B cell (primary cell): ENCODE measurements around the gene TCF7L2. TPM values are rescaled to one million over a fixed set of nuclear protein-coding genes. Genes with fewer than 3 reads are reported as not detected.

ENCODE experiments used
- ATAC-seq: fragments of 200-7000 bp; cut with Tn5 transposase; one replicate; pipeline ENCODE4 v1.10.0; 2021; ENCODE audit warnings: low read depth, mild to moderate bottlenecking, moderate number of reproducible peaks, moderate library complexity
- CTCF ChIA-PET: fragments of 350-600 bp; sonication (Branson Sonifier 250); formaldehyde crosslinking; loops from one replicate; lab custom pipeline; 2021; ENCODE audit warnings: antibody characterized with exemption, inconsistent platforms; lab: Charles Lee
- POLR2A ChIA-PET: fragments of 350-600 bp; sonication (Branson Sonifier 250); formaldehyde crosslinking; loops from one replicate; lab custom pipeline; 2021; ENCODE audit warnings: antibody characterized with exemption; lab: Charles Lee
- DNase-seq: peaks from one replicate; pipeline ENCODE4 v3.0.0; 2013
- H2AFZ ChIP-seq: 2 replicates; pipeline ENCODE4 v1.6.1; 2012; ENCODE audit warnings: mild to moderate bottlenecking, low read depth, low read length; ENCODE audit not compliant: insufficient read depth, poor library complexity, severe bottlenecking
- H3K27ac ChIP-seq, 2 donors: 1 replicate in 1 of 2; 2 replicates in 1 of 2; pipeline ENCODE4 v1.5.1; 2012 to 2013; ENCODE audit warnings: low read length in 2 of 2, mild to moderate bottlenecking in 2 of 2, moderate library complexity in 1 of 2
- H3K27me3 ChIP-seq, 4 experiments: fragments of 200-600 bp in 1 of 4; sonication (generic) in 1 of 4; replicated peaks in 1 of 4; 1 replicate in 2 of 4; 2 replicates in 2 of 4; pipeline versions ENCODE4 v1.6.1 to v1.7.0; 2013 to 2016; ENCODE audit warnings: low read length in 3 of 4, mild to moderate bottlenecking in 2 of 4, mixed read lengths in 1 of 4, moderate library complexity in 1 of 4; ENCODE audit not compliant: insufficient read depth in 4 of 4, control insufficient read depth in 3 of 4; ENCODE audit errors: control extremely low read depth in 1 of 4
- H3K36me3 ChIP-seq, 2 experiments: replicated peaks in 1 of 2; 1 replicate in 1 of 2; 2 replicates in 1 of 2; pipeline versions ENCODE4 v1.6.1 to v1.7.1; 2013; ENCODE audit warnings: low read length in 1 of 2; ENCODE audit not compliant: insufficient read depth in 2 of 2, control insufficient read depth in 1 of 2; ENCODE audit errors: control extremely low read depth in 1 of 2, extremely low read depth in 1 of 2
- H3K4me1 ChIP-seq, 2 donors: fragments of 200-600 bp in 1 of 2; sonication (generic) in 1 of 2; 1 replicate in 1 of 2; 2 replicates in 1 of 2; pipeline versions ENCODE4 v1.5.1 to v1.6.1; 2013 to 2017; ENCODE audit warnings: low read length in 2 of 2; ENCODE audit not compliant: control insufficient read depth in 2 of 2, insufficient read depth in 2 of 2
- H3K4me2 ChIP-seq: replicated peaks from 2 replicates; pipeline ENCODE3; 2012; ENCODE audit warnings: mild to moderate bottlenecking, low read depth, low read length; ENCODE audit not compliant: poor library complexity, severe bottlenecking
- H3K4me3 ChIP-seq, 5 experiments: fragments of 200-600 bp in 1 of 5; sonication (generic) in 1 of 5; 1 replicate in 3 of 5; 2 replicates in 2 of 5; pipeline versions ENCODE4 v1.5.1 to v1.7.0; 2011 to 2016; ENCODE audit warnings: low read length in 4 of 5, mild to moderate bottlenecking in 4 of 5, low read depth in 2 of 5, control low read depth in 1 of 5, moderate library complexity in 1 of 5; ENCODE audit not compliant: insufficient read depth in 1 of 5; ENCODE audit errors: control extremely low read depth in 1 of 5, extremely low read depth in 1 of 5
- H3K79me2 ChIP-seq: fragments of 200-600 bp; sonication (generic); one replicate; pipeline ENCODE4 v1.6.0; 2016; ENCODE audit warnings: low read length; ENCODE audit not compliant: control insufficient read depth, insufficient read depth
- H3K9ac ChIP-seq: fragments of 200-600 bp; sonication (generic); 2 replicates; pipeline ENCODE4 v1.6.1; 2017; ENCODE audit warnings: mild to moderate bottlenecking, low read length, moderate library complexity
- H3K9me3 ChIP-seq, 3 donors: one replicate each; pipeline versions ENCODE4 v1.6.1 to v1.7.1; 2013; ENCODE audit warnings: low read length in 2 of 3; ENCODE audit not compliant: control insufficient read depth in 2 of 3, insufficient read depth in 1 of 3; ENCODE audit errors: control extremely low read depth in 1 of 3
- H4K20me1 ChIP-seq: 2 replicates; pipeline ENCODE4 v1.6.0; 2012; ENCODE audit warnings: mild to moderate bottlenecking, low read length; ENCODE audit not compliant: insufficient read depth, control insufficient read depth, poor library complexity, severe bottlenecking
- H3K27ac Mint-ChIP-seq: one replicate; pipeline ENCODE4 v1.8.0; 2021; ENCODE audit warnings: mixed read lengths
- H3K27me3 Mint-ChIP-seq: one replicate; pipeline ENCODE4 v1.8.0; 2021; ENCODE audit warnings: mixed read lengths
- H3K4me1 Mint-ChIP-seq: one replicate; pipeline ENCODE4 v1.8.0; 2021; ENCODE audit warnings: mixed read lengths
- H3K4me3 Mint-ChIP-seq: one replicate; pipeline ENCODE4 v1.8.0; 2021; ENCODE audit warnings: mixed read lengths
- H3K9me3 Mint-ChIP-seq: one replicate; pipeline ENCODE4 v1.8.0; 2022; ENCODE audit warnings: mixed read lengths; ENCODE audit not compliant: insufficient read depth
- CTCF ChIP-seq: fragments of 200-600 bp; IDR thresholded peaks from one replicate; pipeline ENCODE4 v1.8.0; 2022; ENCODE audit warnings: antibody characterized with exemption, mild to moderate bottlenecking
- EZH2 ChIP-seq: IDR thresholded peaks from 2 replicates; pipeline ENCODE4 v1.6.1; 2012; ENCODE audit warnings: borderline replicate concordance, low read depth, mild to moderate bottlenecking, moderate library complexity, low read length; ENCODE audit not compliant: insufficient read depth, poor library complexity, severe bottlenecking
- WGBS: methylation state at CpG from one replicate; pipeline ENCODE4 v1.1.5; 2013; ENCODE audit warnings: missing lambda C conversion rate; ENCODE audit not compliant: insufficient coverage; 5-methylcytosine and 5-hydroxymethylcytosine counted together
- intact Hi-C: fragments of 100-400 bp; cut with micrococcal nuclease; formaldehyde crosslinking; loops from one replicate; pipeline ENCODE4 v1.10.0; 2022
- polyA plus RNA-seq: library from polyadenylated mRNA; depleted of rRNA; stranded (reverse); fragments of >200 nt; gene quantifications from 2 replicates; pipeline ENCODE4 v1.2.3, GENCODE V29; 2012
- total RNA-seq, 2 donors: library from RNA; stranded (reverse); fragments of 120-200 nt in 1 of 2; gene quantifications; 1 replicate in 1 of 2; 2 replicates in 1 of 2; pipeline versions ENCODE4 v1.2.3 to v1.2.4, GENCODE V29; 2013 to 2022

Gene TCF7L2
- total and polyA plus RNA-seq, 2 donors (not counting 1 experiment from before 2014, with no cell fraction given): 0.48 to 1.1 TPM

DNA sequence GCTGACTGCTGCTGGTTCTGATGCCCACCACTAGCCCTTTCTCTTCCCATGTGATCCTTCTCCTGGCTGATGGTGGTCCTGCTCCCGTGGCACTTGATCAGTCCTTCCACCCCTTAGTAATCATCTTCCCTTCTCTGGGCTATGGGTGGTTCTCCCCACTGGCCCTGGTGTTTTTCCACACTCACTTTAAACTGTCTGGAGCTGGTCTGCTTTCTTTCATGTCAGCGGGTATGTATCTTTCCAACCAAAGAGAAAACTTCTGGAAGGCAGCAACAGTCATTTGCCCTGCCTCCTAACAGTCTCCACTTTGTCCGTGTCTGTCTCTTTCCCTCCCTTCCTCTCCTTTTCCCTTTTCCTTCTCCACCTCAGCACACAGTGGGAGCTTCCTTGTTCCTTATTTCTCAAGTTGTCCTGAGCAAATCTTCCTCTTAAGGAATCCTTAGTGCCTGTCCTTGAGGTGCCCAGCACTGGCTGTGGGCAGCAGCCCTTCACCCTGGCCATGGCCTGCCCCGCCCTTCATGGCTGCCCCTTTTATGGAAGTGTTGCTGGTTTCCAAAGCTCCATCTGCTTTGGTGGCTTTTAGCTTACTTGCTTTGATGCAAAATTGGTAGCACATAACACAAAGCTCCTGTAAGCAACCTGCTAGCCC lies 189.0 kb downstream of the TCF7L2 start:
- Histone ChIP-seq H3K36me3 (no peaks in the 10 kb centered on the region), H3K27ac (no peak overlapping the region), H3K27me3 (no peaks in the 10 kb centered on the region), H3K9me3 (no peaks in the 10 kb centered on the region), H3K4me2 (no peak overlapping the region), H3K9ac (no peak overlapping the region), H3K79me2 (no peaks in the 10 kb centered on the region), H3K4me1 (no peaks in the 10 kb centered on the region), H4K20me1 (no peaks in the 10 kb centered on the region), H2AFZ (no peak overlapping the region), H3K4me3 (no peak overlapping the region)
- Mint-ChIP-seq H3K4me3 (no peak overlapping the region), H3K27ac (no peak overlapping the region), H3K27me3 (no peaks in the 10 kb centered on the region), H3K9me3 (no peaks in the 10 kb centered on the region), H3K4me1 (no peaks in the 10 kb centered on the region)
- ChIA-PET POLR2A (no interaction called here), CTCF (no interaction called here)
- DNase-seq (no peak), ATAC-seq (no peak)
- intact Hi-C loops: no loop called here
- TF ChIP-seq EZH2 (no peak), CTCF (no peak)
- 84% methylated on average over 3 of the region's 4 CpGs for WGBS

GRCh38 chr10:113139699-113140098 lies 189.7 kb downstream of the TCF7L2 start:
- H3K27ac Mint-ChIP-seq: no peak overlapping the region
- no CpG with 5 or more reads among the region's 2 CpGs for WGBS
- H3K4me1 Mint-ChIP-seq: no peaks in the 10 kb centered on the region

More at GRCh38 chr10:113139699-113140098, 189.7 kb downstream of the TCF7L2 start:
- ChIA-PET CTCF (no interaction called here), POLR2A (no interaction called here)
- Histone ChIP-seq H3K4me1 (no peaks in the 10 kb centered on the region), H3K36me3 (no peaks in the 10 kb centered on the region), H3K9me3 (no peaks in the 10 kb centered on the region), H3K9ac (no peak overlapping the region), H4K20me1 (no peaks in the 10 kb centered on the region), H3K27ac (no peak overlapping the region), H3K79me2 (no peaks in the 10 kb centered on the region), H3K4me3 (no peak overlapping the region), H2AFZ (no peak overlapping the region), H3K27me3 (no peaks in the 10 kb centered on the region), H3K4me2 (no peak overlapping the region)
- TF ChIP-seq EZH2 (no peak), CTCF (no peak)
- no peak for DNase-seq
- H3K9me3 Mint-ChIP-seq: no peaks in the 10 kb centered on the region
- ATAC-seq: no peak
- intact Hi-C loops: no loop called here
- no peak overlapping the region for H3K4me3 Mint-ChIP-seq
- H3K27me3 Mint-ChIP-seq: no peaks in the 10 kb centered on the region
